Kidney tubule cell (primary cell): ENCODE measurements around the gene LASP1.
"Not testable (repeated sequence)": the region's sequence is repeated elsewhere in the genome, so short reads cannot be mapped to it uniquely, and the experiment has no call there.

ENCODE experiments used
- DNase-seq: peaks from one replicate; pipeline ENCODE4 v3.0.0-alpha.2; 2018; ENCODE audit warnings: low spot score

The LASP1 gene

GRCh38 chr17:38908676-38909181 is 38.9 kb downstream of the LASP1 start:
- peak; percentile 35 for DNase-seq

DNA sequence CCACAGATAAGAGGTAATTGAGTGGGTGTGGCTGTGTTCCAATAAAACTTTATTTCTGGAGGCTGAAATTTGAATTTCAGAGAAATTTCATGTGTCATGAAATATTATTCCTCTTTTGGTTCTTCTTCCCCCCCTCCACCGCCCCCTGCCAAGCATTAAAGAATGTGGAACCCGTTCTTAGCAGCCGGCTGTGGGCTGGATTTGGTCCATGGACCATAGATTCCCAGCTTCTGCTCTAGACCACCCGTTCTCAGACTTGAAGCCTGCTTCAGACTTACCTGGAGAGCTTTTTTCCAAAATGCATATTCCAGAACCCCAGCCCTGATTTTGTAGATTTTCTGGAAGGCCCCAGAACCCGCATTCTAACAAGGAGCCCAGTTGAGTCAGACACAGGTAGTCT is 40.5 kb downstream of the LASP1 start:
- no peak for DNase-seq

- DNase-seq: no peak
These were observed 41.3 kb downstream of the LASP1 start for GRCh38 chr17:38911081-38911730.

DNA sequence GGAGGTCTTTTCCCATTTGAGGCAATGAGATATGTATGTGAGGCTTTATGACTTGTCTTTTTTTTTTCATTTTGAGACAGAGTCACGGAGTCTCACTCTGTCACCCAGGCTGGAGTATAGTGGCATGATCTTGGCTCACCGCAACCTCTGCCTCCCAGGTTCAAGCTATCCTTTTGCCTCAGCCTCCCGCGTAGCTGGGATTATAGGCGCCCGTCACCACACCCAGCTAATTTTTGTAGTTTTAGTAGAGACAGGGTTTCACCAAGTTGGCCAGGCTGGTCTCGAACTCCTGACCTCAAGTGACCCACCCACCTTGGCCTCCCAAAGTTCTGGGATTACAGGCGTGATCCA is 41.8 kb downstream of the LASP1 start:
- DNase-seq: not testable (repeated sequence)

- no peak for DNase-seq
These were observed 42.5 kb downstream of the LASP1 start for GRCh38 chr17:38912221-38912813.

- DNase-seq: no peak
These were observed 45.1 kb downstream of the LASP1 start for GRCh38 chr17:38914741-38915638.

DNA sequence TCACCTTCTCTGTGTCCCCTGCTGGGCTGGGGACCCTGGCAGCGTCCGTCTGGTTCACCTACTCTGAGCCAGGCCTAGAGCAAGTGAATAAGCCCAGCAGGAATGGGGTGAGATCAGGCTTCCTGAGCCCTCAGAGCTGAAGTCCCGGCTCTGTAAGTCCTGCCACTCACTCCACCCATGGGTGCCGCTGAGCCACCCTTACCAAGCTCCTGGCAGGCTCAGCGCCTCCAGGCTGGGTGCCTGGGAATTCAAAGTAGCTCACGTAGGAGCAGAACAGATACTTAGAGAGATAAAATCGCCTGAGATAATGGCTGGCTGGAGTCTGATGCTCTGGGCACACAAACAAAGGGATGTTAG is 45.8 kb downstream of the LASP1 start:
- no peak for DNase-seq

DNA sequence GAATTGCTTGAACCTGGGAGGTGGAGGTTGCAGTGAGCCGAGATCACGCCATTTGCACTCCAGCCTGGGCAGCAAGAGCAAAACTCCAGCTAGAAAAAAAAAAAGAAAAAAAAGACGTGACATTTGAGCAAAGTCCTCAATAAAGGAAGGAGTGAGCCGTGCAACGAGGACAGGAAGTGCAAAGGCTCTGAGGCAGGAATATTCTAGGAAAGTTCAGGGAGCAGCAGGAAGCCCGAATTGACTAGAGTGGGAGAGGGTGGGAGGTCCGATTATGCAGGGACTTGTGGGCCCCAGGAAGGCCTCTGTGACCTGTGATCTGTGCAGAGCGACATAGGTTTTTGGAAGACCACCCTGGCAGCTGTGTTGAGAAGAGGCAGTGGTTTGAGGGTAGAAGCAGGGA is 46.9 kb downstream of the LASP1 start:
- no peak for DNase-seq

DNA sequence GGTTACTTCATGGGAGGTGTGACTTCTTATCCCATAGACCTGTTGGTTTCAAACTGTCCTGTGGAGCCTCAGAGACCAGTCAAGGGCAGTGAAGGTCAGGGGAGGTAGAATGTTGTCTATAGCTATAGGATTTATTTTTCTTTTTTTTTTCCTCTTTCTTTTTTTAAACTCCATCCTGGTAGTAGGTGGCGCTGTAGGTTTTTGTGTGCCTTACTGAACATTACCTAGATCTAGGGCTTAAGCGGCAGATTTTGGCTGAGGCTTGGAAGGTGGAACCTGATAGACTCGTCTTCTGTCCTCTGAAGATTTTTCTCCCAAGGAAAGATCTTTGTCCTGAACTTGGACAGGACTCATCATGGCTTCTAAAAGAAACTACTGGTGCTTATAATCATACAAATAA is 47.4 kb downstream of the LASP1 start:
- DNase-seq: no peak

GRCh38 chr17:38918129-38918913 is 48.5 kb downstream of the LASP1 start:
- DNase-seq: no peak

DNA sequence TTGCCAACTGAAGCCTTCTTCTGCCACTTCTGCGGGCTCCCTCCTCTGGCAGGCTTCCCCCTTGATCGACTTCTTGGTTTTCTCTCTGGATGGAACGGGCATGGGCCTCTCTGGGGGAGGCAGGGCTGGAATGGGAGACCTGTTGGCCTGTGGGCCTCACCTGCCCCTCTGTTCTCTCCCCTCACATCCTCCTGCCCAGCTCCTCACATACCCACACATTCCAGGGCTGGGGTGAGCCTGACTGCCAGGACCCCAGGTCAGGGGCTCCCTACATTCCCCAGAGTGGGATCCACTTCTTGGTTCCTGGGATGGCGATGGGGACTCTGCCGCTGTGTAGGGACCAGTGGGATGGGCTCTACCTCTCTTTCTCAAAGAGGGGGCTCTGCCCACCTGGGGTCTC is 49.1 kb downstream of the LASP1 start:
- no peak for DNase-seq

DNA sequence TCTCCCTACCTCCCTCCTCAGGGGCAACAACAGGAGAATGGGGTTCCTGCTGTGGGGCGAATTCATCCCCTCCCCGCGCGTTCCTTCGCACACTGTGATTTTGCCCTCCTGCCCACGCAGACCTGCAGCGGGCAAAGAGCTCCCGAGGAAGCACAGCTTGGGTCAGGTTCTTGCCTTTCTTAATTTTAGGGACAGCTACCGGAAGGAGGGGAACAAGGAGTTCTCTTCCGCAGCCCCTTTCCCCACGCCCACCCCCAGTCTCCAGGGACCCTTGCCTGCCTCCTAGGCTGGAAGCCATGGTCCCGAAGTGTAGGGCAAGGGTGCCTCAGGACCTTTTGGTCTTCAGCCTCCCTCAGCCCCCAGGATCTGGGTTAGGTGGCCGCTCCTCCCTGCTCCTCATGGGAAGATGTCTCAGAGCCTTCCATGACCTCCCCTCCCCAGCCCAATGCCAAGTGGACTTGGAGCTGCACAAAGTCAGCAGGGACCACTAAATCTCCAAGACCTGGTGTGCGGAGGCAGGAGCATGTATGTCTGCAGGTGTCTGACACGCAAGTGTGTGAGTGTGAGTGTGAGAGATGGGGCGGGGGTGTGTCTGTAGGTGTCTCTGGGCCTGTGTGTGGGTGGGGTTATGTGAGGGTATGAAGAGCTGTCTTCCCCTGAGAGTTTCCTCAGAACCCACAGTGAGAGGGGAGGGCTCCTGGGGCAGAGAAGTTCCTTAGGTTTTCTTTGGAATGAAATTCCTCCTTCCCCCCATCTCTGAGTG is 49.6 kb downstream of the LASP1 start:
- no peak for DNase-seq

- no peak for DNase-seq
These were observed 50.8 kb downstream of the LASP1 start for GRCh38 chr17:38920374-38921291.

GRCh38 chr17:38921756-38922411 is 52.0 kb downstream of the LASP1 start:
- no peak for DNase-seq

DNA sequence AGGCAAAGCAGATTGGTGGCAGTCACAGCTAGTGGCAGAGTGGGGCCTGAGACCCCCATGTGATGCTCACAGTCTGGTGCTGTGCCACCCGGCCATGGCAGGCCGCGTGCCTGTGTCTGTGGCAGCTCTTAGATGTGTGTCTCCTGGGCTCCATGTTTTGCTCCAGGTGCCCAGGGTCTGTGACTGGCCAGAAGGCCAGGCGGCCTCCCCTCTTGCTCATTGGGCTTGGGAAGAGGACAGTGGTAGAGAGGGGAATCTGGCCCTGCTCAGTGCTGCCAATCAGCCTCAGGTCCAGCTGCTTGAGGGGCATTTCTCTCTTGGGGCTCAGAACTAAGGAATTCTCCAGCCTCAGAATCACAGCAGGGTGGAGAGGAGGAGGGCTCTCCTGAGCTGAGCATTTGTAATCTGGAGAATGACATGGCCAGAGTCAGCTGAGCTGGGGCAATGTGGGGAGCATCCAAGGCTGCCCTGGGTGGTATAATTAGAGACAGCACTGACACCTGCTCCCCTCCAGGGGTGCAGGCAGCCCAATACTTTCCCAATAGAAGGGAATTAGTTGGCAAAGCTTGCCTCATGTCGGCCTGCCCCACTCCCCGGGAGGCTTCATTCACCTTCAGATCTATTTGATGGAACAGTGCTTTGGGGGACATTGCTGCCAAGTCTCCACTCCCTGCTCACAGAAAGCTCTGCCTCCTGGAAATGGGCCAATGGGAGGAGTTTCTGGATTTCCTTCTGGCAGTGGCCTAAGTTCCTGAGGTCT is 52.9 kb downstream of the LASP1 start:
- DNase-seq: peak; percentile 44

DNA sequence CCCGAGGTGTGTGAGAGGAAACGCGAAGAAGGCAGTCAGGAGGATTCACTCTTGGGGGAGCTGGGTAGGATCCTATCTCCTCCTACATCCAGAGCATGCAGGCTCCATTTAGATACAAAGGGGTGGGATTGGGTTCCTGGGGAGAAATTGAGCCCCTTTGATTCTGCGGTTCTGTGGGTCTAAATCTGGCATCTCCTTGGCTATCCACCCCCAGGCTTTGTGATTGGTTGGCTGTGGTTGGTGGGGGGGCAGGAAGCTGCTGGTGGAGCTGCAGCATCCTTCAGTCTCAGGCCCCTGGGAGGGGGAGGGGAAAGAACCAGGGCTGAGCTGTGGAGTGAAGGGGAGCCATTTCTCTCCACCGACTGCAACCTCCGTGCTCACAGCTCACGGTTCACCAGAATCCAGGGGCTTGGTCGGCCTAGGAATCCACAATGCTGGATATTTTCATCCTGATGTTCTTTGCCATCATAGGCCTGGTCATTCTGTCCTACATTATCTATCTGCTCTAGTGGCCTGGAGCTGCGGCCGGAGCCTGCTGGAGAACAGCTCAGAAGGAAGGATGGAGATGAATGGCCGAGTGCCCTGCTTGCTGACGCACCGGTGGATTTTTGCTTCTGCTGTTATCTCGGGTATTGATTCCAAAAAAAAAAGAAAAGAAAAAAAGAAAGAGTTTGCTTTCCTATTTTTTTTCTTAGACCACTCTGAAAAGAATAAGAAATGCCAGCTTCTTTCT is 55.6 kb downstream of the LASP1 start, which contains the start of gene LASP1NB:
LASP1NB (plus strand) TSS at position 352 of the 733 bp plus-strand sequence.
- DNase-seq: no peak

GRCh38 chr17:38926293-38927070 is 56.6 kb downstream of the LASP1 start:
- DNase-seq: no peak
